HL-60 (cell line): ENCODE data around the gene TAC3.

Experiments used
- CTCF ChIP-seq: IDR thresholded peaks from one replicate; pipeline ENCODE4 v1.5.1; 2011; ENCODE audit warnings: low read length, control low read depth, inconsistent platforms; ENCODE audit not compliant: insufficient read depth
- GABPA ChIP-seq: IDR thresholded peaks from 2 replicates; pipeline ENCODE4 v1.6.1; 2012; ENCODE audit warnings: low read depth
- POLR2AphosphoS5 ChIP-seq: IDR thresholded peaks from 2 replicates; pipeline ENCODE4 v1.6.1; 2012; ENCODE audit warnings: low read depth

- TF ChIP-seq GABPA, result no peak
- TF ChIP-seq CTCF, result no peak
- no peak for TF ChIP-seq POLR2AphosphoS5
Observed at GRCh38 chr12:57033431-57033830, 17.1 kb upstream of the TAC3 start.
